C4-2B (cell line): ENCODE results near the gene KMT2E.
"Not testable (repeated sequence)": the region's sequence is repeated elsewhere in the genome, so short reads cannot be mapped to it uniquely, and the experiment has no call there.

Experiments
- CTCF ChIP-seq: fragments of 450-650 bp; conservative IDR thresholded peaks from 2 replicates; pipeline ENCODE4 v1.5.1; 2017; ENCODE audit warnings: mild to moderate bottlenecking
- ZFX ChIP-seq: fragments of 450-650 bp; IDR thresholded peaks from 2 replicates; pipeline ENCODE4 v1.6.1; 2017

- TF ChIP-seq CTCF, ZFX: not testable (repeated sequence)
Observed at GRCh38 chr7:104987403-104987802, 26.6 kb upstream of the KMT2E start.
